ENCODE measurements around the gene GSE1.

The GSE1 gene

GRCh38 chr16:85675251-85675874 is 62.2 kb downstream of the GSE1 start:
- ChIA-PET CTCF (interaction anchor here (0.9 to 5.4 kb wide), 9 partner anchors 9 to 59 kb away, joined by 3 to 37 read pairs (median 4); no protein-coding TSS in a partner anchor), POLR2A (no interaction called here)
- 40% methylated on average over 3 of the region's 4 CpGs for WGBS (ENCODE audit: insufficient coverage)
- H3K27me3 ChIP-seq (replicated peaks in 2 of 5; ENCODE audit: control insufficient read depth in 4 of 5, insufficient read depth in 5 of 5, low read length in 4 of 5): no peaks in the 10 kb centered on the region
- H3K36me3 ChIP-seq (ENCODE audit: control insufficient read depth in 4 of 4, insufficient read depth in 4 of 4, low read length in 3 of 4): peaks cover 28 to 91% (median 71%) of the 10 kb centered on the region in 4 experiments
- H3K9me3 ChIP-seq (ENCODE audit: control extremely low read depth in 1 of 5, control insufficient read depth in 4 of 5, insufficient read depth in 2 of 5, low read depth in 1 of 5, low read length in 4 of 5): no peaks in the 10 kb centered on the region
- H3K4me1 ChIP-seq (ENCODE audit: control extremely low read depth in 1 of 4, control insufficient read depth in 4 of 4, insufficient read depth in 4 of 4, low read length in 3 of 4): no peaks in the 10 kb centered on the region
- no peak overlapping the region for H3K27ac ChIP-seq (ENCODE audit: insufficient read depth in 1 of 2, low read depth in 1 of 2, low read length in 2 of 2, poor library complexity in 1 of 2, severe bottlenecking in 2 of 2)
- DNase-seq: peak; percentile 44 to 59 (median 53)
- H3K4me3 ChIP-seq (ENCODE audit: control insufficient read depth in 1 of 7, extremely low read depth in 1 of 7, insufficient read depth in 4 of 7, low read depth in 2 of 7, low read length in 6 of 7): no peak overlapping the region

GRCh38 chr16:85676466-85676865 is 63.3 kb downstream of the GSE1 start:
- no peak overlapping the region for H3K27ac ChIP-seq (ENCODE audit: insufficient read depth in 1 of 2, low read depth in 1 of 2, low read length in 2 of 2, poor library complexity in 1 of 2, severe bottlenecking in 2 of 2)
- WGBS (ENCODE audit: insufficient coverage): 97% methylated on average over 5 of the region's 7 CpGs
- H3K9me3 ChIP-seq (ENCODE audit: control extremely low read depth in 1 of 5, control insufficient read depth in 4 of 5, insufficient read depth in 2 of 5, low read depth in 1 of 5, low read length in 4 of 5): no peaks in the 10 kb centered on the region
- no peaks in the 10 kb centered on the region for H3K4me1 ChIP-seq (ENCODE audit: control extremely low read depth in 1 of 4, control insufficient read depth in 4 of 4, insufficient read depth in 4 of 4, low read length in 3 of 4)
- H3K27me3 ChIP-seq (replicated peaks in 2 of 5; ENCODE audit: control insufficient read depth in 4 of 5, insufficient read depth in 5 of 5, low read length in 4 of 5): no peaks in the 10 kb centered on the region
- peaks cover 23 to 93% (median 68%) of the 10 kb centered on the region in 4 experiments for H3K36me3 ChIP-seq (ENCODE audit: control insufficient read depth in 4 of 4, insufficient read depth in 4 of 4, low read length in 3 of 4)
- CTCF ChIA-PET: interaction anchor here (0.6 to 5.4 kb wide), 9 partner anchors 9 to 255 kb away, joined by 3 to 37 read pairs (median 5); no protein-coding TSS in a partner anchor
- POLR2A ChIA-PET: no interaction called here
- DNase-seq: no peak
- H3K4me3 ChIP-seq (ENCODE audit: control insufficient read depth in 1 of 7, extremely low read depth in 1 of 7, insufficient read depth in 4 of 7, low read depth in 2 of 7, low read length in 6 of 7): no peak overlapping the region

GRCh38 chr16:85677383-85677967 is 64.4 kb downstream of the GSE1 start:
- ChIA-PET CTCF (interaction anchor here (0.7 to 1.9 kb wide), 6 partner anchors 15 to 62 kb away, joined by 3 to 9 read pairs (median 4); no protein-coding TSS in a partner anchor), POLR2A (no interaction called here)
- H3K36me3 ChIP-seq (ENCODE audit: control insufficient read depth in 4 of 4, insufficient read depth in 4 of 4, low read length in 3 of 4): peaks cover 18 to 88% (median 59%) of the 10 kb centered on the region in 4 experiments
- 91% methylated on average over 4 of the region's 6 CpGs for WGBS (ENCODE audit: insufficient coverage)
- no peaks in the 10 kb centered on the region for H3K4me1 ChIP-seq (ENCODE audit: control extremely low read depth in 1 of 4, control insufficient read depth in 4 of 4, insufficient read depth in 4 of 4, low read length in 3 of 4)
- H3K4me3 ChIP-seq (ENCODE audit: control insufficient read depth in 1 of 7, extremely low read depth in 1 of 7, insufficient read depth in 4 of 7, low read depth in 2 of 7, low read length in 6 of 7): no peak overlapping the region
- no peaks in the 10 kb centered on the region for H3K9me3 ChIP-seq (ENCODE audit: control extremely low read depth in 1 of 5, control insufficient read depth in 4 of 5, insufficient read depth in 2 of 5, low read depth in 1 of 5, low read length in 4 of 5)
- DNase-seq: no peak
- no peak overlapping the region for H3K27ac ChIP-seq (ENCODE audit: insufficient read depth in 1 of 2, low read depth in 1 of 2, low read length in 2 of 2, poor library complexity in 1 of 2, severe bottlenecking in 2 of 2)
- no peaks in the 10 kb centered on the region for H3K27me3 ChIP-seq (replicated peaks in 2 of 5; ENCODE audit: control insufficient read depth in 4 of 5, insufficient read depth in 5 of 5, low read length in 4 of 5)

- H3K27ac ChIP-seq (ENCODE audit: insufficient read depth in 1 of 2, low read depth in 1 of 2, low read length in 2 of 2, poor library complexity in 1 of 2, severe bottlenecking in 2 of 2): no peak overlapping the region
- no peak for DNase-seq
- POLR2A ChIA-PET: no interaction called here
- CTCF ChIA-PET: interaction anchor here (0.7 to 1.9 kb wide), 6 partner anchors 14 to 62 kb away, joined by 3 to 9 read pairs (median 4); no protein-coding TSS in a partner anchor
- no peak overlapping the region for H3K4me3 ChIP-seq (ENCODE audit: control insufficient read depth in 1 of 7, extremely low read depth in 1 of 7, insufficient read depth in 4 of 7, low read depth in 2 of 7, low read length in 6 of 7)
- peaks cover 15 to 88% (median 56%) of the 10 kb centered on the region in 4 experiments for H3K36me3 ChIP-seq (ENCODE audit: control insufficient read depth in 4 of 4, insufficient read depth in 4 of 4, low read length in 3 of 4)
- WGBS (ENCODE audit: insufficient coverage): 86% methylated on average over 8 of the region's 8 CpGs
- H3K27me3 ChIP-seq (replicated peaks in 2 of 5; ENCODE audit: control insufficient read depth in 4 of 5, insufficient read depth in 5 of 5, low read length in 4 of 5): no peaks in the 10 kb centered on the region
- H3K4me1 ChIP-seq (ENCODE audit: control extremely low read depth in 1 of 4, control insufficient read depth in 4 of 4, insufficient read depth in 4 of 4, low read length in 3 of 4): no peaks in the 10 kb centered on the region
- no peaks in the 10 kb centered on the region for H3K9me3 ChIP-seq (ENCODE audit: control extremely low read depth in 1 of 5, control insufficient read depth in 4 of 5, insufficient read depth in 2 of 5, low read depth in 1 of 5, low read length in 4 of 5)
Observed at GRCh38 chr16:85678016-85678415, 64.9 kb downstream of the GSE1 start.

- no peaks in the 10 kb centered on the region for H3K4me1 ChIP-seq (ENCODE audit: control extremely low read depth in 1 of 4, control insufficient read depth in 4 of 4, insufficient read depth in 4 of 4, low read length in 3 of 4)
- peaks cover 15 to 89% (median 50%) of the 10 kb centered on the region in 4 experiments for H3K36me3 ChIP-seq (ENCODE audit: control insufficient read depth in 4 of 4, insufficient read depth in 4 of 4, low read length in 3 of 4)
- H3K9me3 ChIP-seq (ENCODE audit: control extremely low read depth in 1 of 5, control insufficient read depth in 4 of 5, insufficient read depth in 2 of 5, low read depth in 1 of 5, low read length in 4 of 5): no peaks in the 10 kb centered on the region
- H3K4me3 ChIP-seq (ENCODE audit: control insufficient read depth in 1 of 7, extremely low read depth in 1 of 7, insufficient read depth in 4 of 7, low read depth in 2 of 7, low read length in 6 of 7): no peak overlapping the region
- H3K27ac ChIP-seq (ENCODE audit: insufficient read depth in 1 of 2, low read depth in 1 of 2, low read length in 2 of 2, poor library complexity in 1 of 2, severe bottlenecking in 2 of 2): no peak overlapping the region
- 100% methylated on average over 2 of the region's 5 CpGs for WGBS (ENCODE audit: insufficient coverage)
- ChIA-PET CTCF (interaction anchor here (1.1 to 1.9 kb wide), 3 partner anchors 17 to 23 kb away, joined by 3 to 9 read pairs (median 3); no protein-coding TSS in a partner anchor), POLR2A (no interaction called here)
- DNase-seq: no peak
- H3K27me3 ChIP-seq (replicated peaks in 2 of 5; ENCODE audit: control insufficient read depth in 4 of 5, insufficient read depth in 5 of 5, low read length in 4 of 5): no peaks in the 10 kb centered on the region
Observed at GRCh38 chr16:85678821-85679220, 65.7 kb downstream of the GSE1 start.

GRCh38 chr16:85679870-85680269 is 66.7 kb downstream of the GSE1 start:
- CTCF ChIA-PET: interaction anchor here (1.1 kb wide), 1 partner anchor 22 kb away, joined by 3 read pairs; no protein-coding TSS in a partner anchor
- no peak overlapping the region for H3K27ac ChIP-seq (ENCODE audit: insufficient read depth in 1 of 2, low read depth in 1 of 2, low read length in 2 of 2, poor library complexity in 1 of 2, severe bottlenecking in 2 of 2)
- POLR2A ChIA-PET: no interaction called here
- H3K9me3 ChIP-seq (ENCODE audit: control extremely low read depth in 1 of 5, control insufficient read depth in 4 of 5, insufficient read depth in 2 of 5, low read depth in 1 of 5, low read length in 4 of 5): no peaks in the 10 kb centered on the region
- no peaks in the 10 kb centered on the region for H3K27me3 ChIP-seq (replicated peaks in 2 of 5; ENCODE audit: control insufficient read depth in 4 of 5, insufficient read depth in 5 of 5, low read length in 4 of 5)
- peaks cover 14 to 84% (median 40%) of the 10 kb centered on the region in 4 experiments for H3K36me3 ChIP-seq (ENCODE audit: control insufficient read depth in 4 of 4, insufficient read depth in 4 of 4, low read length in 3 of 4)
- DNase-seq: no peak
- no peaks in the 10 kb centered on the region for H3K4me1 ChIP-seq (ENCODE audit: control extremely low read depth in 1 of 4, control insufficient read depth in 4 of 4, insufficient read depth in 4 of 4, low read length in 3 of 4)
- no peak overlapping the region for H3K4me3 ChIP-seq (ENCODE audit: control insufficient read depth in 1 of 7, extremely low read depth in 1 of 7, insufficient read depth in 4 of 7, low read depth in 2 of 7, low read length in 6 of 7)
- 100% methylated on average over 5 of the region's 6 CpGs for WGBS (ENCODE audit: insufficient coverage)

- DNase-seq: no peak
- Histone ChIP-seq H3K4me3 (ENCODE audit: control insufficient read depth in 1 of 7, extremely low read depth in 1 of 7, insufficient read depth in 4 of 7, low read depth in 2 of 7, low read length in 6 of 7) (no peak overlapping the region), H3K4me1 (ENCODE audit: control extremely low read depth in 1 of 4, control insufficient read depth in 4 of 4, insufficient read depth in 4 of 4, low read length in 3 of 4) (no peaks in the 10 kb centered on the region), H3K27ac (ENCODE audit: insufficient read depth in 1 of 2, low read depth in 1 of 2, low read length in 2 of 2, poor library complexity in 1 of 2, severe bottlenecking in 2 of 2) (no peak overlapping the region), H3K27me3 (replicated peaks in 2 of 5; ENCODE audit: control insufficient read depth in 4 of 5, insufficient read depth in 5 of 5, low read length in 4 of 5) (no peaks in the 10 kb centered on the region), H3K9me3 (ENCODE audit: control extremely low read depth in 1 of 5, control insufficient read depth in 4 of 5, insufficient read depth in 2 of 5, low read depth in 1 of 5, low read length in 4 of 5) (no peaks in the 10 kb centered on the region), H3K36me3 (ENCODE audit: control insufficient read depth in 4 of 4, insufficient read depth in 4 of 4, low read length in 3 of 4) (peaks cover 10 to 84% (median 35%) of the 10 kb centered on the region in 4 experiments)
- POLR2A ChIA-PET: no interaction called here
- CTCF ChIA-PET: interaction anchor here (1.2 kb wide), 1 partner anchor 38 kb away, joined by 4 read pairs; no protein-coding TSS in a partner anchor
- 95% methylated on average over 4 of the region's 6 CpGs for WGBS (ENCODE audit: insufficient coverage)
Observed at GRCh38 chr16:85680352-85680944, 67.3 kb downstream of the GSE1 start.

Data from common myeloid progenitor, CD34-positive (primary cell).